ES-I3 (cell line): ENCODE measurements around the gene EID2B.

Experiments
- H3K36me3 ChIP-seq: 2 replicates; pipeline ENCODE4 v1.6.1; 2013; ENCODE audit warnings: mild to moderate bottlenecking, low read length, control low read depth, moderate library complexity; ENCODE audit not compliant: insufficient read depth
- H3K4me1 ChIP-seq: 2 replicates; pipeline ENCODE4 v1.6.1; 2013; ENCODE audit warnings: mild to moderate bottlenecking, control low read depth, low read length; ENCODE audit not compliant: insufficient read depth
- H3K9ac ChIP-seq: 2 replicates; pipeline ENCODE4 v1.6.1; 2013; ENCODE audit warnings: low read depth, mild to moderate bottlenecking, low read length, moderate library complexity
- H3K9me3 ChIP-seq: 2 replicates; pipeline ENCODE4 v1.6.1; 2013; ENCODE audit warnings: mild to moderate bottlenecking, low read length, moderate library complexity; ENCODE audit not compliant: control insufficient read depth, insufficient read depth

Gene EID2B

GRCh38 chr19:39500543-39500942 is 32.1 kb downstream of the EID2B start:
- Histone ChIP-seq H3K9me3 (no peaks in the 10 kb centered on the region), H3K36me3 (no peaks in the 10 kb centered on the region), H3K9ac (no peak overlapping the region), H3K4me1 (peaks cover 3% of the 10 kb centered on the region; the same call in 1 of the 2 replicates)

GRCh38 chr19:39499932-39500331 is 32.7 kb downstream of the EID2B start:
- Histone ChIP-seq H3K4me1 (peaks cover 3% of the 10 kb centered on the region; the same call in 1 of the 2 replicates), H3K9ac (no peak overlapping the region), H3K9me3 (no peaks in the 10 kb centered on the region), H3K36me3 (no peaks in the 10 kb centered on the region)

GRCh38 chr19:39498798-39499642 is 33.6 kb downstream of the EID2B start, which contains the start of gene DLL3:
DLL3 (plus strand) TSS chr19:39498947; CDS start chr19:39498975, 28 bp downstream.
- Histone ChIP-seq H3K4me1 (peaks cover 3% of the 10 kb centered on the region; the same call in 1 of the 2 replicates), H3K36me3 (no peaks in the 10 kb centered on the region), H3K9ac (peak within 1 kb of the TSS; percentile 65), H3K9me3 (no peaks in the 10 kb centered on the region)

DNA sequence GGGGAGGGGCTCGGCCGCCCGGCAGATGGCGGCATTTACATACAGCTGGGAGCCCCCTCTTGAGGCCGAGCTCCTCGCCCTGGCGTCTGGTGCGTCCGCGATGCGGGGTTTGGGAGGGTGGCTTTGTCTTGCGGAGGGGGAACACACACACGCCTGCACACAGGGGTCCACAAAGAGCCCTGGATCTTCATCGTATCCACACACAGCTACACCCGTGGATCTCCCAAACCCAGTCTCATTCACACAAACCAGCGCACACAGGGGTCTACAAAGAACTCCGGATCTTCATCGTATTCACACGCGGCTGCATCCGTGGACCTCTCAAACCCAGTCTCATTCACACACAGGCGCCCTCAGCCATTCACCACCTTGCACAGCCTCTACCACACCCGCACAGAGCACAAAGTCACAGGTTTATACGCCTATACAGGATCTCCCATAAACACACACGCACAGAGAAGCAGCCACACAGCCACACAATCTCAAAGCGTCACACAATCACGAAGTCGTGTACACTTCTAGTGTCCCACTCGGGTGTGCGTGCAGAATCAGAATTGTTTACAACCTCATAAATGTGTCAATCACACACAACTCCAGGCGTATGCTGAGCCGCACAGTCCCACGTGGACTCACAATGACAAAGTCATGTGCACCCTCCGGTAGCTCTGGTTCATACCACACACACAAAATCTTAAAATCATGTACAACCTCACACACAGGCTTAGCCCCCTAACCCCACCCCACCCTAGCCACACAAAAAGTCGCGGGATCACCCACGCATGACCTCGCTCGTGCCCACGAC is 34.5 kb downstream of the EID2B start:
- H3K4me1 ChIP-seq = peaks cover 3% of the 10 kb centered on the region; the same call in 1 of the 2 replicates
- H3K9ac ChIP-seq = peak overlapping the region; percentile 65
- H3K36me3 ChIP-seq = no peaks in the 10 kb centered on the region
- H3K9me3 ChIP-seq = no peaks in the 10 kb centered on the region

GRCh38 chr19:39497701-39497995 is 35.0 kb downstream of the EID2B start:
- Histone ChIP-seq H3K9ac (peak overlapping the region; percentile 65), H3K4me1 (peaks cover 8% of the 10 kb centered on the region; the same call in 1 of the 2 replicates), H3K9me3 (no peaks in the 10 kb centered on the region), H3K36me3 (no peaks in the 10 kb centered on the region)

DNA sequence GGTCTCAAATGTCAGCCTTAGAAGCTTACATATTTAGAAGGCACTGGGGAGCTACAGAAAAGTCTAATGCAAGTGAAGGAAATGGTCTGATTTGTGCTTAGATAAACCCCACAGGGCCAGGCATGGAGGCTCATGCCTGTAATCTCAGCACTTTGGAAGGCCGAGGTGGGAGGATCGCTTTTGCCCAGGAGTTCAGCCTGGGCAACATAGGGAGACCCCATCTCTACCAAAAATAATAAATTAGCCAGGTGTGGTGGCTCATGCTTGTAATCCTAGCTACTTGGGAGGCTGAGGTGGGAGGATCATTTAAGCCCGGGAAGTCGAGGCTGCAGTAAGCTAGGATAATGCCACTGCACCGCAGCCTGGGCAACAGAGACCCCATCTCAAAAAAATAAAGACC is 36.6 kb downstream of the EID2B start:
- H3K4me1 ChIP-seq = peaks cover 8% of the 10 kb centered on the region; the same call in 1 of the 2 replicates
- no peaks in the 10 kb centered on the region for H3K9me3 ChIP-seq
- H3K36me3 ChIP-seq = no peaks in the 10 kb centered on the region; the same call in 1 of the 2 replicates
- H3K9ac ChIP-seq = no peak overlapping the region

DNA sequence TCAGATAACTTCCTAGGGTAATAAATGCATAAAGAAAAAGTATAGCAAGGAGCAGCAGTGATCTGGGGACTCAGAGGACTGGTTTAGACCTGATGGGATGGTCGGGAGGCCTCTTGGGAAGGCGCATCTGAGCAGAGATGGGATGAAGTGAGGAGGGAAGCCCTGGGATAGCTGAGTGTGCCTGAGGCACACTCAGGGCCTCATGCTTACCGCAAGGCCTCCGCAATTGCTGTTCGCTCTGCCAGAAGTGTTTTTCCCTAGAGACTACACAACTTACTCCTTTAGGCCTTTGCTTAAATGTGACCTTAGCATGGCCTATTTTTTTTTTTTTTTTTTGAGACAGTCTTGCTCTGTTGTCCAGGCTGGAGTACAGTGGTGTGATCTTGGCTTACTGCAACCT is 38.0 kb downstream of the EID2B start:
- no peak overlapping the region for H3K9ac ChIP-seq
- peaks cover 8% of the 10 kb centered on the region; the same call in 1 of the 2 replicates for H3K4me1 ChIP-seq
- no peaks in the 10 kb centered on the region for H3K9me3 ChIP-seq
- H3K36me3 ChIP-seq = peaks cover 6% of the 10 kb centered on the region; the same call in 1 of the 2 replicates

DNA sequence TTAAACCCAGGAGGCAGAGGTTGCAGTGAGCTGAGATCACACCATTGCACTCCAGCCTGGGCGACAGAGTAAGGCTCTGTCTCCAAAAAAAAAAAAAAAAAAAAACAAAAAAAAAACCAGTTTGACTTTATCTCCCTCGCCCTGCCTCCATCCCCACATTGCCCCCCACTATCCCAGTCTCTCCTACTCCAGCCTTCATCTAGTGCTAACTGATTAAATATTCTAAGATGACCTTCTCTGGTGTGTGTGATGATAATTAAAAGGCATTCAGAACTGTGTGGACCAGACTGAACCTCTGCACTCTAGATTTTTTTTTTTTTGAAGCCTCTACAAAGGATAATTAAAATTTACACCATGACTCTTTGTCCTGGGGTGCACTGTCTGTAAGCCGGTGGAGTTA is 39.9 kb downstream of the EID2B start:
- Histone ChIP-seq H3K36me3 (peaks cover 12% of the 10 kb centered on the region), H3K4me1 (peaks cover 8% of the 10 kb centered on the region; the same call in 1 of the 2 replicates), H3K9me3 (no peaks in the 10 kb centered on the region), H3K9ac (peak overlapping the region; percentile 11; the same call in 1 of the 2 replicates)

GRCh38 chr19:39492225-39492624 is 40.4 kb downstream of the EID2B start:
- Histone ChIP-seq H3K4me1 (peaks cover 5% of the 10 kb centered on the region; the same call in 1 of the 2 replicates), H3K9me3 (no peaks in the 10 kb centered on the region), H3K36me3 (peaks cover 13% of the 10 kb centered on the region), H3K9ac (no peak overlapping the region)

GRCh38 chr19:39489756-39490155 is 42.9 kb downstream of the EID2B start:
- Histone ChIP-seq H3K36me3 (peaks cover 17% of the 10 kb centered on the region), H3K9ac (no peak overlapping the region), H3K4me1 (0 out of 2 replicates have a peak, but pooled peaks cover 5% of the 10 kb centered on the region), H3K9me3 (no peaks in the 10 kb centered on the region)

DNA sequence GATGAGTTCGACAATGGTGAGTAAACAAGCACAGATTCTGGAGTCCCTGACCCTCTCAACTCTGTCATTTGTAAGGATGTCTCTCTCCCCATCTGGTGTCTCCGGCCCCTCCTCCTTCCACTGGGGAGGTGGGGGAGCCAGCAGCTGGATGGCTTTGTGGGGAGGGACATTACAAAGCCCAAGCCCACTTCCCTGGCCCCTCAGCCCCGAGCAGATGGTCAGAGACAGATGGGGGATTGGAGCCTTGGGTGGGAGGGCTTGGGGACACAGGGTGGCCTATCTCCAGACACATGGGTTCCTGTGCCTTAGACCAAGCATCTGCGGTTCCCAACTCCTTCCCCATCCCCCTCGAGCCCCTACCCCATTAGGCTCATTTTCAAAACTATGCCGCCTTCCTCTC is 49.5 kb downstream of the EID2B start:
- Histone ChIP-seq H3K9ac (no peak overlapping the region), H3K4me1 (0 out of 2 replicates have a peak, but pooled peaks cover 5% of the 10 kb centered on the region), H3K9me3 (no peaks in the 10 kb centered on the region), H3K36me3 (peaks cover 7% of the 10 kb centered on the region; the same call in 1 of the 2 replicates)

- Histone ChIP-seq H3K4me1 (0 out of 2 replicates have a peak, but pooled peaks cover 5% of the 10 kb centered on the region), H3K9ac (peak overlapping the region; percentile 96), H3K9me3 (no peaks in the 10 kb centered on the region), H3K36me3 (no peaks in the 10 kb centered on the region)
Measured at GRCh38 chr19:39481676-39482075, 51.0 kb downstream of the EID2B start.

DNA sequence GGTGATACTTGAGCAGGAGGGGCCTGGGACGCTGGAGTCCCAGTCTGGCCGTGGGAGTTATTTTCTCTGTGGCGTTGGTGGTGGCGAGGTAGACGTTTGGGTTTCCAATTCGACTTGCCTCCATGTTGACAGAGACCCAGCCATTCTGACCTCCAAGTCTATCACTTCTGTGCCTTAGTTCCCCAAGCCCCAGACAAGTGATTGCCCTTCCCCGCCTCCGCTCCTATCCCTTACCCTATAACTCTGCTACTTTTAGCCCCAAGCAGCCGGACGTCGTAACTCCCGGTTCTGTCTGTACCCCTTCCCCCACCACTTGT is 51.5 kb downstream of the EID2B start:
- Histone ChIP-seq H3K9me3 (no peaks in the 10 kb centered on the region), H3K9ac (peak overlapping the region; percentile 96), H3K36me3 (peaks cover 3% of the 10 kb centered on the region; the same call in 1 of the 2 replicates), H3K4me1 (0 out of 2 replicates have a peak, but pooled peaks cover 5% of the 10 kb centered on the region)
